SHP77 treated with DMSO at 0.1 percent for 48 hours (cell line): ENCODE measurements around the gene ETFA.
"Not testable (repeated sequence)": the region's sequence is repeated elsewhere in the genome, so short reads cannot be mapped to it uniquely, and the experiment has no call there.

Source experiments
- DNase-seq: peaks from one replicate; lab custom pipeline; 2025; lab: John Stamatoyannopoulos, UW

ETFA gene

DNA sequence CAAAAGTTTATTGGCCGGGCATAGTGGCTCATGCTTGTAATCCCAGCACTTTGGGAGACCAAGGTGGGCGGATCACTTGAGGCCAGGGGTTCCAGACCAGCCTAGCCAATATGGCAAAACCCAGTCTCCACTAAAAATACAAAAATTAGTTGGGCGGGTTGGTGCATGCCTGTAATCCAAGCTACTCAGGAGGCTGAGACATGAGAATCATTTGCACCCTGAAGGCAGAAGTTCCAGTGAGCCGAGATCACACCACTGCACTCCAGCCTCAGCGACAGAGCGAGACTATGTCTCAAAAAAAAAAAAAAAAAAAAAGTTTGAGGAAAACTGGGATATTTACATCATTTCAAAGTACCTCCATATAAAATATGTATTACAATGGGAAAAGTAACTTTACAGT, 40.4 kb downstream of the ETFA start:
- no peak for DNase-seq

DNA sequence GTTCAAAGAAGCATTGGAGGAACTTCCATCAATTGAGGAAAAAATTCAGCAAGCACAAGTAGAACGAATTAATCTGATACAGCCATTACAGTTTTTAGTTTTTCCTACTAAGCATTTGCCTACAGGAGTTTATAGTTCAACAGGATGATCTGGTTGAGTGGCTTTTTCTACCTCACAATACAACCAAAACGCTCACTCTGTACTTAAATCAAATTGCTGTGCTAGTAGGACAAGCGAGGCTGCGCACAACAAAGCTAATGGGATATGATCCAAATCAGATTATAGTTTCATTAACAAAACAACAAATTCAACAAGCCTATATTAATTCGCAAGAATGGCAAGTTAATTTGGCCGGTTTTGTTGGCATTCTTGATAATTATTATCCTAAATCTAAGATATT, 44.2 kb downstream of the ETFA start:
- DNase-seq: no peak

DNA sequence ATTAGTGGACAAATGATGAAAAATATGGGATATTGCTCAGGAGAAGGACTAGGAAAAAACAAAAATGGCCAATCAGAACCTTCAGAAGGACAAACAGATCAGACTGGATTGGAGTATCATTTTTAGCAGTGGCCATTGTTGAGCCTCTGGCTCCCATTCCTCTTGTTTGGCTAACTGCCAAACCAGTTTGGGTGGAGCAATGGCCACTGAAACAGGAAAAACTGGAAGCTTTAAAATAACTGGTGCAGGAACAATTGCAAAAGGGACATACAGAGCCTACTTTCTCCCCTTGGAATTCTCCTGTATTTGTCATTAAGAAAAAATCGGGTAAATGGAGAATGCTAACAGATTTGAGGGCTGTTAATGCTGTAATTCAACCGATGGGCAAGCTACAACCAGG, 45.5 kb downstream of the ETFA start:
- DNase-seq: not testable (repeated sequence)

DNA sequence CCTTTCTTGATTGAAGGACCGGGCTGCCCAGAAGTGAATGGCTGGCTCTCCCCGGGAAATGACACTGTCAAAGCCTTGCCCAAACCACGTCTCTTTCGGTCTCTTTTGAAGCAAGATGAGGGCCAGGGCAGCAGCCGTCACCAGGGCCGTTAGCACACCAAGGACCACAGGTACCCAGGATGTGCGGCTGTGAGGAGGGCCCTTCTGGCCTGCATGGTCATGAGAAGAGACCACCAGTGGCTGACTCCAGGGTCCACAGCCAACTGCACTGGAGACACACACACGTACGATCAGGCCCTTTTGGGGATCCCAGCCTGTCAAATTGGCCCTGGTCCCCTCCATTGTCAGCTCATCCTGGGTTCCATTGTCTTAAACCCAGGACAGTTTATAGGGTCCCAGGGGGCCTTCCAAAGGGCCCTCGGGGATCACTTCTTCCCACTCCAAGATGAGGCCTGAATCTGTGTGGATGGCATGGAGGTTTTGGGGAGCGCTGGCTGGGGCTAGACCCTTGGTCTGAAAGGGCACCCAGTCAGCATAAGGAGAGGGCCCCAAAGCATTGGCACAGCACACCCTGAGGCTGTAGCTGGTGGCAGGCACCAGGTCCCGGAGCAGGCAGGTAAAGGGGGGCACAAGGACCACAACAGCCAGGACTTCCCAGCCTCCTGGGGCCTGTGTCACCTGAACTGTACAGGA, 50.9 kb downstream of the ETFA start:
- DNase-seq: no peak

DNA sequence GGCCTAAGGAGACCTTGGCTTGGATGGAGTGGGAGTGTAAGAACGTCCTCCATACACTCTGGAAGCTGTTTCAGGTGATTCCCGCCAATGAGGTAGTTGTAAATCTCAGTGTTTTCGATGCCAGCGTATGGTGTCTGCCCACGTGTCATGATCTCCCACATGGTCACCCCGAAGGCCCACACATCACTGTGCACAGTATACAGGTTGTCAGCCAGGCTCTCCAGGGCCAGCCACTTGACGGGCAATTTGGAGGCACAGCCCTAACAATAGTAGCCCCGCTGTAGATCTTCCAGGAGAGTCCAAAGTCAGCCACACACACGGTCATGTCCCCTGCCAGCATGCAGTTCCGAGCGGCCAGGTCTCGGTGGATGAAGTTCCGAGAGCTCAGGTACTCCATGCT, 51.9 kb downstream of the ETFA start:
- DNase-seq: no peak

DNA sequence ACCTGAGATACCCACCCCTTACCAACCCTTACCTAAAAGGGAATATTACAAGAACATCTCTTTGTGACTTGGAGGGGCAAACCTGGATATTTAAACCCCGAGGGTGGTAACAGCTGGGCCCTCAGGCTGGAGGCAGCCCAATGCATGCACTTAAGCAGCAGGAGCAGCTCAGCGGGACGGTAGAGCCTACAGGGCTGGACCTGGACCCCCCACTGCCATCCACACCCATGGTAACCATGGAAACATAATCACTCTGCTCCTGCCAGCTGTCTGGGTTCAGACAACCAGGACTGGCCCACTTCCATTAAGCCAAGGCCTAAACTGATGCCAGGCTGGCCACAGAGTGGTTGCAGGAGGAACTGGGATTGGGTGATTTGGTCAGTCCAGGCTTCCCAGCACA, 52.8 kb downstream of the ETFA start:
- DNase-seq: no peak

DNA sequence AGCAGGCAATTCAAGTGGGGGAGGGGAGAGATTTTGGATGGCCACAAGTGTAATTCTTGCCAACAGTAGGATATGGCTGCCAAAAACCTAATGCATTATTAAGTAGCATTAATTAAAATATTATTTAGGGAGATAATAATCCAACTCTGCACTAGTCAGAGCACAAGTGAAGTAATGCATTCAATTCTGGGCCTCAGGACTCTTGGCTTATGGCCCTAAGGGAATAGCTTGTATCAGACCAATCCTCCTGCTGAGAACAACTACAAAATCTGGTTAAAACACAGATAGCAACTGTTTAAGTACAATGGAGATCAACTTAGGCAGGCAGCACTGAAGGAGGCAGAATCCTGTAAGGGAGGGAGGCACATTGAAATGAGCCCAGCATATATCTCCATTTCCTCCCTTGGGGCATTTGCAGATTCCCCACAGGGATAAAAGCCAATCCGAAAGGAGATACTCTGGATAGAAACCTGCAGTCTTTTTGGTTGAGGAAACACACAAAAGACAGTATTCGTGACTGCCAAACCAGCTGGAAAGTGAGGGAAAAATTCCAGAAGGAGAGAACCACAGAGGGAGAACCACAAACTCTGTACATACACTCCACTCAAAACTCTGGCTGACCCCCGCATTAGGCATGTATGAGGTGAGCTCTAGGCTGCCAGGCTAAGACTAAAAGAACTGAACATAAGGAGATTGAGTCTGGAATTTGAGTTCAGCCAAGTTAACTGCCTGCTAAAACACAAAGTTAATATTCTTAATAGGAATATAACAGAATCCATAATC, 57.4 kb downstream of the ETFA start:
- DNase-seq: no peak

DNA sequence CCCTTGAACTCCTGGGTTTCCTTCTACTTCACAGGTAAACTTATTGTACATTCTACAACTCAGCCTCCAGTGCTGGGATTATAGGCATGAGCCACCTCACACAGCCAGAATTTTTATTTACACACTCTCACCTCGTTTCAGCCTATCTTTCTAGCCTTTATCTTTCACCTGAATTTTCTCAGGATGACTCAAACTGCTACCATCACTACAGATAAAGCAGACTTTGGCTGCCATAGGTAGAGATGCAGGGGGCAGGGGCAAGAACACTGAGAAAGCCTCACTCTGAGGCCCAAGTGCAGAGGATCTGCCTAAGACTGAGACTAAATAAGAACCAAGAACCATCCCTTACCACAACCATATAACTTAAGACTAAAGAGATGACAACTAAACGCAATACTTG, 59.0 kb downstream of the ETFA start:
- DNase-seq: no peak

DNA sequence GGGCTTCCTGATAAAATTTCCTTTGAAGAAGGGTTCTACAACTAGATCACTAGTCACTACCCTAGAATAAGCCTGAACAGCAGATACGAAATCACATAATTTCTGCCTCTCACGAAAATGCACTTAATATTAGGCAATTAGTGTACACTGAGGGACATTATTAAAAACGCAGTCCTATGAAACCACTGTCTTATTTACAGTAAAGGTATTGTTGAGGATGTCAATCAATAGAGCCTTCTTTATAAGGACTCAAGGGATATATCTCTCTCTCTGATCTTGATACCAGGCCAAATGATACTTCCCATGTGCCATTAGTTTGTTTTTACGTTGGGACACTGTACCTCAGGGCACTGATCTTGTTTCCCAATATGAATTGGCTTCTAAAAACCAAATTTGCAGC, 59.6 kb downstream of the ETFA start:
- no peak for DNase-seq

DNA sequence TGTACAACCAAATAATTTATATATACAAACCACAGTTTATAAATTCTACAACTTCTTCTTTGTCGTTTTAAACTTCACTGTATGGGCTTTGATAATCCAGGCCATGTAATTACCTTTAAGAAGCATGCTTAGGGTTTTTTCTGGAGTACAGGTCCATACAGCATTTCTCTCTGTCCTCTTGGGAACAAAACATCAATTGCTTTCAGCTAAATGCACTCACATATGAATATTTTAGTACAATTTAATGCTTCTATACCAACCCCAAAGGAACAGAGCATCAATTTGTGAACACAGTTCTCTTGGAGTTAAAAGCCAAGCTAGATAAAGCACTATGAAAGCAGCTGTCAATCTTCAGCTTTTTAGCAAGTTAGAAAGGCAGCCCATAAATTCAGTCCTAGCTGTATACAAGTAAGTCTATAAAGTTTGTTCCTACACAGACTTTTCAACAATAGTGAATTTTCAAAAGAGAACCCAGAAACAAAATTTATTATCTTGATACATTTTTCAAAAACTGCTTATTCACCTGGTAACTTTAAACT, 66.1 kb downstream of the ETFA start:
- no peak for DNase-seq

DNA sequence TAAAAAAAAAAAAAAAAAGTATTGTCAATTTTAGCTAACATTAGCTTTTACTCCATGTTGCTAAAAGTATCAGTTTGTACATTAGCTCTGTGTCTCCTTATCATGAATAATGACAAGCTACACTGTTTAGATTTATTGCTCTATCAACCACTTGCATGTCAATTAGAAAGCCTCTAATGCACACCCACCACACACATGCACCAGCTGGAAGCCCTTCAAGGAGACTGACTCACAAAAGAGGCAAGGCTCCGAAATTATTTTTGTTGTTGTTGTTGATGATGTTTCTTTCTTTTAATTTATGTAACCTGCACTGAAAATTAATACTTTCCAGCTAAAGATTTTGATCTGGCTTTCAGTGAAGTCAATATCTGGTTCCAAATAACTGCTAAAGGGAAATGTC, 71.5 kb downstream of the ETFA start:
- no peak for DNase-seq

DNA sequence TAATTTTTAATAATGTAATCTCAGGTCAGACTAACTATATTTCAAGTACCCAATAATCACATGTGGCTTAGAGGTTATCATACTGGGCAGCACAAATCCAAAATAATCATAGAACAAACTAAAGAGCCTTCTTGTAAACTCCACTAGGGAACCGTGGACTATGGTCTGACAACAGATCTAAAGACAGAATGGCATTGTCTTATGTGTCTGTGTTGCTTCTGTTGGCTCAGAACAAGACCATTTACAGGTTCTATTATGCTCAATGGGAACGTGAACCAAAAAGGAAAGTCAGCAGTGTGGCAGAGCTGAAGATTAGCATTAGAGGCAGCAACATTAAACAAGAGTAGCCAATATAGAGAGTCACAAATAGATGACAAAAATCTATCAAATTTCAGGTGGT, 74.9 kb downstream of the ETFA start:
- DNase-seq: no peak

DNA sequence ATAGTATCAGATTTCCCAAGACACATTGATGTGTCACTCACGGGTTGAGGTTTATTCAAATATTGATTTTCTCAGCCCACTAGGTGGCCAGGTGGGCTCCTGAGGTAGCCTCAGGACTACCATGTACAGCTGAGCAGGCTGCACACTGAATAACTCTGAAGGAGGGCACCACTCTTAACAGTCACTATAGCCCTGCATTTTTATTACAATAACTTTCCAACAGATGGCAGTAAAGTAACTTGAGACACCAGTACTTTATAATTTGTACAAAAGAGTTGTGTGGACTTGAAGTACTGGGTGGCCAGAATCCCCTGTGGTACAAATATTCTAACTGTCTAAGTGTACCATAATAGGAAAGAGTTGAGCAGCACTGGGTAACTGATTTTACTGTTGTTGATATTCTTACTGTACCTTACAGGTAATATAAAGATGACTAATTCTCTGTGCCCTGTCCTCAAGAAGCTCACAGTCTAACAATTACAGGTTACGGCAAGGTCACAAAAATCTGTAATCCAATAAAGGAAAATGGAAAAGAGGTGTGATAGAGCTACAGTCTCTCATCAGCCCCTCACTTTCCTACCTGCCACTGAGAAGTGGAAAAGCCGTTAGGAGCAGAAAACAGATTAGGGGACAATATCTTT, 76.0 kb downstream of the ETFA start:
- no peak for DNase-seq

DNA sequence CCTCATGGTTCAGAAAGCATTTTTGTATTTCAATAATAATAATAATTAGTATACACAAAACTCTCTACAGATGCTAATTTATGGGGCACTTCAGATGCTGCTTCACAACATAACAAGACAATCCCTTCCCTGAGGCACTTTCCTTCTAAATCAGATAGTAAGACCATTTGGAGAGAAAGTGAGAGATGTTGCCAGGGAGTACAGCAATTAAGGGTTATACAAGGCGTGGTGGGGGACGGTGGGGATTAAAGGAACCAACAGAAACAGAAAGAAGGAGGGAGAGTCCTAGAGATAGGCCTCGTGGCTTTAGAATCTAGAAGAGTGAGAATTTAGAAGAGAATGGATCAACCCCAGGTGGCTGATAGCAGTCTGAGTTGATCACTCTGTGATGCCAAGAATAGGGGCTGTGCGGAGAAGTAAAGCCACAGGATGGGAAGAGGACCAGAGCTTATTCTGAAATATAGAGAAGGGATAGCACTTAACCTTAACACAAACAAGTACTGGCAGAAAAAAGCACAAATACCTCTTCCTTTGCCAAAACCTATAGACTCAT, 76.9 kb downstream of the ETFA start:
- DNase-seq: no peak

DNA sequence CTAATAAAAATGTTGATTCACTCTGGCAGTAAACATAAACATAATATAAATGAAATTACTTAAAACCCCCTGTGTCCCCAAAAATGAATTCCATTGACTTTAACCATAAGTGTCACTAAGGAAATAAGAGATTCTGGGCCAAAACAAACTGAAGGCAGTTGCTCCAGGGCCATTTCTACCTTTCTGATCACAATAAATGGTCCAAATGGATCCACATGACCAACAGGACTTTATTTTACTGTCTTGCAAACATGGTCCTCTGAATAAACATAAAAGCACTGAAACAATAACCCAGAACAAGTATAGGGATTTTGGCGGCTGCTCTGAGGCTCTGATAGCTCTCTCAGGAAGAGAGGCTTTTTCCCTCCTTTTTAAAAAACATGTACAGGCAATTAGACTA, 77.3 kb downstream of the ETFA start:
- no peak for DNase-seq

DNA sequence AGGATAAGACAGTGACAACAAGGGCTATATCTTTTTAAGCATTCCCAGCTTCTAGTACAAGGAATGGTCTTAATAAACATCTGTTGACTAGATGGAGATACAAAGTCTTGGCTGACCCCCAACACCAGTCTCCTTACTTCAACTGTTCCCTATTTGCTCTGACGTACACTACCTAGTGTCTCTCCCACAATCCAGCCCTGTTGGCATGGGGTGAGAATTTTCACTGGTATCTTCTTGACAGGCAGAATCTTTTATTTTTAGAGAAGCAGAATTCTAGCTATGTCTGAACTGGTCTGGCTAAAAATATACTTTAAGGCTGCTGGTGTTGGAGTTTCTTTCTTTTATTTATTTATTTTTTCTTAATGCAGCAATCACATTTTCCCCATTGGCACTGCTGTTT, 82.0 kb downstream of the ETFA start:
- no peak for DNase-seq

DNA sequence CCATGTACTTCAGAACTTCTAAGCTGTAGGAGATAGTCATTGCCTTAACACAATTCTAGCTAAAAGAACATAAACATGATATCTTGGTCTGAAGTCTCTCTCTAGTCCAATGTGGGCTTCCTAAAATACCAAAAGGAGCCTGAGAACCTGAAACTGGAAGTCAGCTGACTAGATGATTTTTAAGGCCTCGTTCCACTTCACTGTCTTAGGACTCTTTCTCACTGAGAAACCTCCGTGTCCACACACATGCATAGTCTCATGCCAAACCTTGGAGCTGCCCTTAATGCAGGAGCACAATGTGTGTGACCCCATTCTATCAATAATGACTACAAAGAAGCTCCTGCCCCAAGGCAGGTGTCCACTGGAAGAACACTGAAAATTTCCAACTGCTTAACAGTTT, 87.7 kb downstream of the ETFA start:
- no peak for DNase-seq

DNA sequence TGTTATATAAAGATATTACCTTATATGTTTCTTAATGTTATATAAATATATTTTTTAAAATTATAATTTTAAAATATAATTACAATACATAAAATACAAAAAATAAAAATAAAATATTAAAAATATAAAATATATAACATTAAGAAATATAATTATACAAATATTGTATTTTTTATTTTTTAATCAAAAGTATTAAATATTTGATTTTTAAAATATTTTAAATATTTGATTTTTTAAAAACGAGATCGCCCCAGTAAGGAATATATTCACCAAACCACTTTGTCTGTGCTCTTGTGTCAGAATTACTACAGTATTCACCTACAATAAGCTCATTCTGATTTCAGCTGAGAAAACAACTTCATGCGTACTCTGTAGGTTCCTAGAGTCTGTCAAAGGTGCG, 89.1 kb downstream of the ETFA start:
- DNase-seq: no peak

DNA sequence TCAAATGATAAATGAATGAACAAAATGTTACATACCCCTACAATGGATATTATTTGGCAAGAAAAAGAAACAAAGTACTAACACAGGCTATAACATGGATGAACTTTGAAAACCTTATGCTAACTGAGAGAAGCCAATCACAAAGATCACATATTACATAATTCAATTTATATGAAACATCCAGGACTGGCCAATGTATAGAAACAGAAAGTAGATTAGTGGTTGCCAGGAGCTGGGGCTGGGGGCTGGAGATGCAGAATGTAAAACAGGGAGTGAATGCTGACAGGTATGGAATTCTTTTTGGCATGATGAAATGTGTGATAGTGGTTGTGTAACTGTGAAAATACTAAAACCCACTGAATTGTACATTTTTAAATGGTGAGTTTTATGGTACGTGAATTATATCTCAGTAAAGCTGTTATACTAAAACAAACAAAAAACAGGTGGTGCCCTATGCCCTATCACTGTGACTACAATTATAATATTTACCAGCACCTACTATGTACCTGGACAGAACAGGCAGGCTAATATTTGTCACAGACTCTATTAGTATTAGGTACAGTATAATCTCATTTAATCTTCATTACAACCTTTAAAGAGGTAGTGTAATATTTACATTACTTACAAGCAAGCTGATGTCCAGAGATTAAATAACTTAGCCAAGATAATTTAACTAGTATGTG, 90.0 kb downstream of the ETFA start:
- no peak for DNase-seq

DNA sequence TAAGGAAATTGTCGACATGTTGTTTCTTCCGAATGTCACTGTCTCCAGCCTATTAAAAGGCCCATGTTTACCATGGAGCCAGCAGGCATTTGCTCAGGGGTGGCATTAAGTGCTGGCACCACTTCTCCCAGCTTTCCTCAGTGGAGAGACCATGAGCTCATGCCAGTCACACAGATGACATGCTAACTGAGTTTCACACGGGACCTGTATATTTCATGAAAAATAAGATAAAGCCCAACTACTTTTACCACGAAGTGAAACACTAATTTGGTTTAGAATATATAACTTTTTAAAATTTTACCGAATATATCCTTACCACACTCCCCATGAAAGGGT, 93.4 kb downstream of the ETFA start:
- DNase-seq: no peak

DNA sequence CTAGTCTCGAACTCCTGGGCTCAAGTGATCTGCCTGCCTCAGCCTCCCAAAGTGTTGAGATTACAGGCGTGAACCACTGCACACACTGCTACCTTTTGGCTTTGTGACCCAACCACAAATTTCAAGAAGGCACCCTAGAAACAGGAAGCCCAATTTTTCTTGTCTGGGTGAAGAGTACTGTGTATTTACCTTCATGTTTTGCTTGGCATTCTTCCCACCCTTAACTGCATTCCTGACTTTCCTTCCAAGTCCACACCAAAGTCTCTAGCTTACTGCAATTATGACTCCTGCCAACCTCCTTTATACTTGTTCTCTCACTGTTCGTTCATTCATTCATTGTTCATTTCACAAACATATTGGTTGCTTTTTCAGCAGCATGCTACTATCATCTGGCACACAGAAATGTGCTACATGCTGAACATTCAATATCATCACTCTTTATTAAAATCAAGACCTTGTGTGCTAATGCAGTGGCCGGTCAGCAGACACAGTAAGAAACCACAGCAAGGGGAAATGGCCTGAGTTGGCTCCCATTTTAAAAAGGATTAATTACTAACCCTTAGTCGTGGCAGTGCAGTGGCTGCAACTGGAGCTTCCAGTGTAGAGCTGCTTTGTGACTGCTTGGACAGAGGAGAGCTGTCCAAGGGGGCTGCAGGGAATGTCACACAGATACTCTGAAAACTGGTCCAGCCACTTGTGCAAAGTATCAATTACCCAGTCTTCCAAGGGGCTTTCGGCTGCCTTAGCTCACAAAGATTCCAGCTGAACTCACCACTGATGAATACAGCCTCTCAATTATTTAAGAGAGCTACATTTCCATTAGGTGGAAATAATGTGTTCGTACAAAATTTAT, 94.0 kb downstream of the ETFA start:
- no peak for DNase-seq
